ENCODE data around the gene NXPH4. TPM values are rescaled to one million over a fixed set of nuclear protein-coding genes. Genes with fewer than 3 reads are reported as not detected.
A peak's percentile ranks its signal among the peaks of the same experiment; 100 is the strongest.

The NXPH4 gene
- total RNA-seq, 6 experiments from 2014 or later = 0.87 to 1.5 (median 1.2) TPM; not detected in 3

GRCh38 chr12:57169969-57170368, 46.6 kb upstream of the NXPH4 start:
- Histone ChIP-seq H3K9me3 (no peaks in the 10 kb centered on the region), H3K4me3 (no peak overlapping the region), H3K27me3 (no peaks in the 10 kb centered on the region), H3K4me1 (no peaks in the 10 kb centered on the region), H3K36me3 (peaks cover 0 to 91% (median 58%) of the 10 kb centered on the region in 4 donors), H3K27ac (no peak overlapping the region)
- no peak for TF ChIP-seq POLR2A (IDR thresholded peaks at IDR 0.05)
- TF ChIP-seq, protein P1, sequence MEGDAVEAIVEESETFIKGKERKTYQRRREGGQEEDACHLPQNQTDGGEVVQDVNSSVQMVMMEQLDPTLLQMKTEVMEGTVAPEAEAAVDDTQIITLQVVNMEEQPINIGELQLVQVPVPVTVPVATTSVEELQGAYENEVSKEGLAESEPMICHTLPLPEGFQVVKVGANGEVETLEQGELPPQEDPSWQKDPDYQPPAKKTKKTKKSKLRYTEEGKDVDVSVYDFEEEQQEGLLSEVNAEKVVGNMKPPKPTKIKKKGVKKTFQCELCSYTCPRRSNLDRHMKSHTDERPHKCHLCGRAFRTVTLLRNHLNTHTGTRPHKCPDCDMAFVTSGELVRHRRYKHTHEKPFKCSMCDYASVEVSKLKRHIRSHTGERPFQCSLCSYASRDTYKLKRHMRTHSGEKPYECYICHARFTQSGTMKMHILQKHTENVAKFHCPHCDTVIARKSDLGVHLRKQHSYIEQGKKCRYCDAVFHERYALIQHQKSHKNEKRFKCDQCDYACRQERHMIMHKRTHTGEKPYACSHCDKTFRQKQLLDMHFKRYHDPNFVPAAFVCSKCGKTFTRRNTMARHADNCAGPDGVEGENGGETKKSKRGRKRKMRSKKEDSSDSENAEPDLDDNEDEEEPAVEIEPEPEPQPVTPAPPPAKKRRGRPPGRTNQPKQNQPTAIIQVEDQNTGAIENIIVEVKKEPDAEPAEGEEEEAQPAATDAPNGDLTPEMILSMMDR (IDR thresholded peaks at IDR 0.05) = no peak
- intact Hi-C loops (cut with DNase I) = no loop called here
- no peak for DNase-seq
- no peak for ATAC-seq
- WGBS (ENCODE audit: insufficient coverage, low coverage, low lambda C conversion rate, missing lambda C conversion rate) = 59% methylated on average over 5 of the region's 7 CpGs

DNA sequence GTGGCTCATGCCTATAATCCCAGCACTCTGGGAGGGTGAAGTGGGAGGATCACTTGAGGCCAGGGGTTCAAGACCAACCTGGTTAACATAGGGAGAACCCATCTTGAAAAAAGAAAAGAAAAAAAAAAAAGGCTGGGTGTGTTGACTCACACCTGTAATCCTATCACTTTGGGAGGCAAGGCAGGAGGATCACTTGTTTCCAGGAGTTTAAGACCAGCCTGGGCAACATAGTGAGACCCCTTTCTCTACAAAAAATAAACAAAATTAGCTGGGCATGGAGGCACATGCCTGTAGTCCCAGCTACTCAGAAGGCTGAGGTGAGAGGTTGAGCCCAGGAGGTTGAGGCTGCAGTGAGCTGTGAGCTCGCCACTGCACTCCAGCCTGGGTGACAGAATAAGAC, 46.2 kb upstream of the NXPH4 start:
- intact Hi-C loops (cut with DNase I) = no loop called here
- no peak overlapping the region for H3K27ac ChIP-seq
- no peaks in the 10 kb centered on the region for H3K4me1 ChIP-seq
- WGBS (ENCODE audit: insufficient coverage, low coverage, low lambda C conversion rate, missing lambda C conversion rate) = no CpG with 5 or more reads among the region's 1 CpG
- no peaks in the 10 kb centered on the region for H3K9me3 ChIP-seq
- peaks cover 0 to 91% (median 59%) of the 10 kb centered on the region in 4 donors for H3K36me3 ChIP-seq
- H3K4me3 ChIP-seq = no peak overlapping the region
- ATAC-seq (no peak), DNase-seq (no peak)
- no peaks in the 10 kb centered on the region for H3K27me3 ChIP-seq
- TF ChIP-seq, protein P1 (IDR thresholded peaks at IDR 0.05) = no peak
- TF ChIP-seq POLR2A (IDR thresholded peaks at IDR 0.05) = no peak

DNA sequence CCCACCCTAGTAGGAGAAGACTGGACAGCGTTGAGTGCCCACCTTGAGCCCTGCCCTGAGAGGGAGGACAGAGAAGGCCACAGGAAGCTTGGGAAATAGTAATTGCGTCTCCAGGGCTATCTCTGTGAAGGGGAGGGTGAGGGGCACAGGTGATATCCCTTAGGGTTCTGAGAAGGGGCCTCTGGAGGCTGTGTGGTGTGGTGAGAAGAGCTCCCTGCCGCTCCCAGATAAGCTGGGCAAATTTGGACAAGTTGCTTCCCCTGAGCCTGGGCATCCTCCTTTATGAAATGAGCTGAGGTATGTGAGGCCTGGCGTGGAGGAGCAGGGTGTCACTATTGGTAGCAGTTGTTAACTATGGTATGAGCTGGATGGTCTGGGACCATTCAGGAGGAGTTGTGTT, 45.7 kb upstream of the NXPH4 start:
- no peak overlapping the region for H3K27ac ChIP-seq
- H3K4me1 ChIP-seq = no peaks in the 10 kb centered on the region
- TF ChIP-seq POLR2A (IDR thresholded peaks at IDR 0.05) = no peak
- TF ChIP-seq, protein P1 (IDR thresholded peaks at IDR 0.05) = no peak
- no peaks in the 10 kb centered on the region for H3K27me3 ChIP-seq
- DNase-seq (no peak), ATAC-seq (no peak)
- H3K9me3 ChIP-seq = no peaks in the 10 kb centered on the region
- intact Hi-C loops (cut with DNase I) = no loop called here
- WGBS (ENCODE audit: insufficient coverage, low coverage, low lambda C conversion rate, missing lambda C conversion rate) = 75% methylated on average over 2 of the region's 4 CpGs
- H3K36me3 ChIP-seq = peaks cover 0 to 91% (median 57%) of the 10 kb centered on the region in 4 donors
- no peak overlapping the region for H3K4me3 ChIP-seq

DNA sequence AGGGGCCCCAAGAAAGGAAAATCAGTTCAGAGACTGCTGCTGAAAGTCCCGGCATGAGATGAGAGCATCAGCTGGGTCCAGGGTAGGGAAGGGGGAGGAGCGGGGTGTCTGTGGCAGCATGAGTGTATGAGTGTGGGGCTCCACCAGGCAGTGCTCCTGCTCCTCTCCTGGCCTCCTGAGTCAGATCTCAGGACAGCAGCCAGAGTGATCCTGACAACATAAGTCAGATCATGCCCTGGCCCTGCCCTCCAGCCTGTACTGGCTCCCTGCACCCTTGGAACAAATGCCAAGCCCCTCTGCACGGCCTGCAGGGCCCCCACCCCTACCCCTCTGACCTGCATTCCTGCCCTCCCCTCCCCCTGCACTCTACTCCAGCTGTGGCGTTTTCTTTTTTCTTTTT, 44.9 kb upstream of the NXPH4 start:
- peaks cover 0 to 91% (median 59%) of the 10 kb centered on the region in 4 donors for H3K36me3 ChIP-seq
- no peak overlapping the region for H3K27ac ChIP-seq
- no peak overlapping the region for H3K4me3 ChIP-seq
- TF ChIP-seq, protein P1 (IDR thresholded peaks at IDR 0.05) = no peak
- TF ChIP-seq POLR2A (IDR thresholded peaks at IDR 0.05) = no peak
- H3K27me3 ChIP-seq = no peaks in the 10 kb centered on the region
- no peaks in the 10 kb centered on the region for H3K9me3 ChIP-seq
- intact Hi-C loops (cut with DNase I) = no loop called here
- no peaks in the 10 kb centered on the region for H3K4me1 ChIP-seq
- 63% methylated on average over 1 of the region's 4 CpGs for WGBS (ENCODE audit: insufficient coverage, low coverage, low lambda C conversion rate, missing lambda C conversion rate)
- ATAC-seq (peak in 1 of 4 donors; percentile 4), DNase-seq (no peak)

DNA sequence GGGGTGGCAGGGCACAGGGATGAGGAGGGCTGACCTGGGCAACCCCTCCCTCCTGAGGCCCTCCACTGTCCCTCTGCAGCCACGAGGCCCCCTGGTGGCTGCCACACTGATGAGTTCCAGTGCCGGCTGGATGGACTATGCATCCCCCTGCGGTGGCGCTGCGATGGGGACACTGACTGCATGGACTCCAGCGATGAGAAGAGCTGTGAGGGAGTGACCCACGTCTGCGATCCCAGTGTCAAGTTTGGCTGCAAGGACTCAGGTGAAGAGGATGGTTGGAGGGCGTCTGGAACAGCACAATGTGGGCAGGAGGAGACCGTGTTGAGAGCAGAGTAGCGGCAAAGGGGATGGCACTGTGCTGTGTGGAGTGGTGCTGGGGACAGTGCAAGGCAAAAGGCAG, 43.5 kb upstream of the NXPH4 start:
- intact Hi-C loops (cut with DNase I) = no loop called here

More for the DNA sequence above, 43.5 kb upstream of the NXPH4 start:
- no peak overlapping the region for H3K4me3 ChIP-seq
- no peak for TF ChIP-seq POLR2A (IDR thresholded peaks at IDR 0.05)
- TF ChIP-seq, protein P1 (IDR thresholded peaks at IDR 0.05) = peak; percentile 43 to 53 (median 50)
- ATAC-seq = peak; percentile 26 to 49 (median 32)
- no peaks in the 10 kb centered on the region for H3K9me3 ChIP-seq
- H3K27ac ChIP-seq = no peak overlapping the region
- no peak for DNase-seq
- 43% methylated on average over 6 of the region's 11 CpGs for WGBS (ENCODE audit: insufficient coverage, low coverage, low lambda C conversion rate, missing lambda C conversion rate)
- H3K4me1 ChIP-seq = no peaks in the 10 kb centered on the region
- peaks cover 0 to 91% (median 58%) of the 10 kb centered on the region in 4 donors for H3K36me3 ChIP-seq
- no peaks in the 10 kb centered on the region for H3K27me3 ChIP-seq

Data from right lobe of liver (tissue), 6 donors.